Neural cell (in vitro differentiated cells): Measurements from ENCODE around the gene FHIT. TPM values are rescaled to one million over a fixed set of nuclear protein-coding genes. Genes with fewer than 3 reads are reported as not detected.

Source experiments
- H2AFZ ChIP-seq: fragments of 200-600, 300-800 bp; sonication (generic), shearing (Covaris generic); 2 replicates; pipeline ENCODE4 v1.6.0; 2014; ENCODE audit warnings: low read depth, mild to moderate bottlenecking, antibody characterized with exemption, low read length, moderate library complexity
- H3F3A ChIP-seq: fragments of 200-600 bp; shearing (Covaris generic); 2 replicates; pipeline ENCODE4 v1.6.1; 2016; ENCODE audit warnings: mild to moderate bottlenecking, moderate library complexity, mixed read lengths, antibody characterized with exemption, low read length; ENCODE audit not compliant: insufficient read depth, poor library complexity, severe bottlenecking
- H3K27ac ChIP-seq: fragments of 200-600, 300-800 bp; sonication (generic), shearing (Covaris generic); 2 replicates; pipeline ENCODE4 v1.5.1; 2014; ENCODE audit warnings: mild to moderate bottlenecking, low read length, moderate library complexity
- H3K27me3 ChIP-seq: fragments of 300-800, 200-600 bp; sonication (generic), shearing (Covaris generic); 2 replicates; pipeline ENCODE4 v1.6.0; 2014; ENCODE audit warnings: mild to moderate bottlenecking, low read depth, low read length, moderate library complexity; ENCODE audit not compliant: insufficient read depth
- H3K36me3 ChIP-seq: fragments of 300-800, 200-600 bp; sonication (generic), shearing (Covaris generic); 2 replicates; pipeline ENCODE4 v1.5.1; 2014; ENCODE audit warnings: mild to moderate bottlenecking, antibody characterized with exemption, low read length, moderate library complexity; ENCODE audit not compliant: insufficient read depth
- H3K4me2 ChIP-seq: fragments of 300-800, 200-600 bp; sonication (generic), shearing (Covaris generic); 2 replicates; pipeline ENCODE4 v1.6.0; 2014; ENCODE audit warnings: mild to moderate bottlenecking, low read length
- H3K4me3 ChIP-seq: fragments of 300-800, 200-600 bp; sonication (generic), shearing (Covaris generic); 2 replicates; pipeline ENCODE4 v1.5.1; 2014; ENCODE audit warnings: mild to moderate bottlenecking, low read length, moderate library complexity
- H3K79me2 ChIP-seq: fragments of 200-600 bp; shearing (Covaris generic); replicated peaks from 2 replicates; pipeline ENCODE4 v1.6.0; 2014; ENCODE audit warnings: mild to moderate bottlenecking, low read length, moderate library complexity; ENCODE audit not compliant: insufficient read depth
- H3K9ac ChIP-seq: fragments of 300-800, 200-600 bp; sonication (generic), shearing (Covaris generic); 2 replicates; pipeline ENCODE4 v1.6.1; 2016; ENCODE audit warnings: mild to moderate bottlenecking, low read length, mixed read lengths
- H3K9me2 ChIP-seq: fragments of 200-600 bp; shearing (Covaris generic); 2 replicates; pipeline ENCODE4 v1.6.1; 2016; ENCODE audit warnings: mild to moderate bottlenecking, low read length, mixed read lengths; ENCODE audit not compliant: insufficient read depth
- H3K9me3 ChIP-seq: fragments of 200-600, 300-800 bp; sonication (generic), shearing (Covaris generic); 2 replicates; pipeline ENCODE4 v1.6.1; 2016; ENCODE audit warnings: mild to moderate bottlenecking, mixed run types, low read length, moderate library complexity, mixed read lengths
- H4K20me1 ChIP-seq: fragments of 200-600 bp; shearing (Covaris generic); 2 replicates; pipeline ENCODE4 v1.6.1; 2016; ENCODE audit warnings: mild to moderate bottlenecking, mixed run types; ENCODE audit not compliant: insufficient read depth
- EP300 ChIP-seq: fragments of 450-650 bp; conservative IDR thresholded peaks from 2 replicates; pipeline ENCODE4 v1.6.1; 2014; ENCODE audit warnings: antibody characterized with exemption, mild to moderate bottlenecking, moderate library complexity; ENCODE audit not compliant: poor library complexity, severe bottlenecking
- EZH2 ChIP-seq: fragments of 200-600, 300-800 bp; shearing (Covaris generic), sonication (generic); IDR thresholded peaks from 2 replicates; pipeline ENCODE4 v1.6.1; 2014; ENCODE audit warnings: antibody characterized with exemption, low read length, borderline replicate concordance, mild to moderate bottlenecking; ENCODE audit not compliant: insufficient read depth, poor library complexity, severe bottlenecking
- MXI1 ChIP-seq: fragments of 450-650 bp; conservative IDR thresholded peaks from 2 replicates; pipeline ENCODE4 v1.6.1; 2014; ENCODE audit warnings: antibody characterized with exemption, mild to moderate bottlenecking; ENCODE audit not compliant: poor library complexity, severe bottlenecking
- POLR2AphosphoS5 ChIP-seq: IDR thresholded peaks from 2 replicates; pipeline ENCODE4 v1.6.1; 2012
- RAD21 ChIP-seq: fragments of 450-650 bp; conservative IDR thresholded peaks from 2 replicates; pipeline ENCODE4 v1.6.1; 2014; ENCODE audit warnings: antibody characterized with exemption, mild to moderate bottlenecking, moderate library complexity
- REST ChIP-seq: IDR thresholded peaks from 2 replicates; pipeline ENCODE4 v1.6.1; 2012; ENCODE audit warnings: borderline replicate concordance
- SMC3 ChIP-seq: fragments of 450-650 bp; conservative IDR thresholded peaks from 2 replicates; pipeline ENCODE4 v1.6.1; 2014; ENCODE audit warnings: antibody characterized with exemption, mild to moderate bottlenecking, moderate library complexity; ENCODE audit not compliant: poor library complexity
- TAF1 ChIP-seq: IDR thresholded peaks from 2 replicates; pipeline ENCODE4 v1.6.1; 2012; ENCODE audit warnings: low read depth
- polyA plus RNA-seq: library from polyadenylated mRNA; depleted of rRNA; stranded (reverse); fragments of >200 nt; gene quantifications from 2 replicates; pipeline ENCODE4 v1.2.3, GENCODE V29; 2014
- TF ChIP-seq, protein P1 (sequence below): fragments of 450-650 bp; IDR thresholded peaks from 2 replicates; pipeline ENCODE4 v1.5.1; 2014; ENCODE audit warnings: antibody characterized with exemption, mild to moderate bottlenecking, moderate library complexity; ENCODE audit not compliant: poor library complexity, severe bottlenecking

The FHIT gene
- polyA plus RNA-seq, 1 donor from 2014 or later: not detected

GRCh38 chr3:60517134-60517533 lies 734.1 kb downstream of the FHIT start:
- Histone ChIP-seq H3K27ac (no peak overlapping the region), H3K36me3 (no peaks in the 10 kb centered on the region), H3K9ac (no peak overlapping the region), H3K27me3 (no peaks in the 10 kb centered on the region), H3K9me3 (no peaks in the 10 kb centered on the region), H2AFZ (no peak overlapping the region), H3K79me2 (no peaks in the 10 kb centered on the region), H3K9me2 (no peaks in the 10 kb centered on the region), H4K20me1 (no peaks in the 10 kb centered on the region), H3K4me3 (no peak overlapping the region), H3K4me2 (no peak overlapping the region), H3F3A (no peaks in the 10 kb centered on the region)
- TF ChIP-seq REST (no peak), MXI1 (no peak), POLR2AphosphoS5 (no peak), RAD21 (no peak), TAF1 (no peak), SMC3 (no peak), EZH2 (no peak), EP300 (no peak)
- TF ChIP-seq, protein P1, sequence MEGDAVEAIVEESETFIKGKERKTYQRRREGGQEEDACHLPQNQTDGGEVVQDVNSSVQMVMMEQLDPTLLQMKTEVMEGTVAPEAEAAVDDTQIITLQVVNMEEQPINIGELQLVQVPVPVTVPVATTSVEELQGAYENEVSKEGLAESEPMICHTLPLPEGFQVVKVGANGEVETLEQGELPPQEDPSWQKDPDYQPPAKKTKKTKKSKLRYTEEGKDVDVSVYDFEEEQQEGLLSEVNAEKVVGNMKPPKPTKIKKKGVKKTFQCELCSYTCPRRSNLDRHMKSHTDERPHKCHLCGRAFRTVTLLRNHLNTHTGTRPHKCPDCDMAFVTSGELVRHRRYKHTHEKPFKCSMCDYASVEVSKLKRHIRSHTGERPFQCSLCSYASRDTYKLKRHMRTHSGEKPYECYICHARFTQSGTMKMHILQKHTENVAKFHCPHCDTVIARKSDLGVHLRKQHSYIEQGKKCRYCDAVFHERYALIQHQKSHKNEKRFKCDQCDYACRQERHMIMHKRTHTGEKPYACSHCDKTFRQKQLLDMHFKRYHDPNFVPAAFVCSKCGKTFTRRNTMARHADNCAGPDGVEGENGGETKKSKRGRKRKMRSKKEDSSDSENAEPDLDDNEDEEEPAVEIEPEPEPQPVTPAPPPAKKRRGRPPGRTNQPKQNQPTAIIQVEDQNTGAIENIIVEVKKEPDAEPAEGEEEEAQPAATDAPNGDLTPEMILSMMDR: no peak

GRCh38 chr3:60514866-60515265 lies 736.4 kb downstream of the FHIT start:
- no peak for TF ChIP-seq TAF1
- H3K27ac ChIP-seq: no peak overlapping the region
- no peak overlapping the region for H3K4me2 ChIP-seq
- no peak overlapping the region for H3K4me3 ChIP-seq
- H2AFZ ChIP-seq: no peak overlapping the region
- H3K9me3 ChIP-seq: no peaks in the 10 kb centered on the region
- no peaks in the 10 kb centered on the region for H4K20me1 ChIP-seq
- H3K79me2 ChIP-seq: no peaks in the 10 kb centered on the region
- no peaks in the 10 kb centered on the region for H3K27me3 ChIP-seq
- H3K36me3 ChIP-seq: no peaks in the 10 kb centered on the region
- H3K9ac ChIP-seq: no peak overlapping the region
- no peaks in the 10 kb centered on the region for H3F3A ChIP-seq
- no peaks in the 10 kb centered on the region for H3K9me2 ChIP-seq

GRCh38 chr3:60514085-60514649 lies 737.1 kb downstream of the FHIT start:
- no peak overlapping the region for H3K4me2 ChIP-seq
- no peak overlapping the region for H2AFZ ChIP-seq

More at GRCh38 chr3:60514085-60514649, 737.1 kb downstream of the FHIT start:
- H3K27ac ChIP-seq: no peak overlapping the region
- H3K9me3 ChIP-seq: no peaks in the 10 kb centered on the region
- no peaks in the 10 kb centered on the region for H3K9me2 ChIP-seq
- H4K20me1 ChIP-seq: no peaks in the 10 kb centered on the region
- H3K27me3 ChIP-seq: no peaks in the 10 kb centered on the region
- TF ChIP-seq SMC3 (no peak), EZH2 (no peak), MXI1 (no peak), POLR2AphosphoS5 (no peak), REST (no peak), TAF1 (no peak)
- no peaks in the 10 kb centered on the region for H3F3A ChIP-seq
- H3K36me3 ChIP-seq: no peaks in the 10 kb centered on the region
- H3K9ac ChIP-seq: no peak overlapping the region
- H3K4me3 ChIP-seq: no peak overlapping the region
- no peaks in the 10 kb centered on the region for H3K79me2 ChIP-seq
